Ovary (tissue), 3 donors: Measurements from ENCODE around the gene AMZ2.

Source experiments
- EP300 ChIP-seq: sonication (generic); formaldehyde crosslinking; IDR thresholded peaks from one replicate; pipeline ENCODE4 v1.6.1; 2017; ENCODE audit warnings: antibody characterized with exemption
- POLR2A ChIP-seq: fragments of 450-650 bp; IDR thresholded peaks from one replicate; pipeline ENCODE4 v1.6.1; 2017; ENCODE audit warnings: antibody characterized with exemption, mild to moderate bottlenecking, moderate library complexity
- TF ChIP-seq, protein P1 (sequence below), 3 donors: fragments of 450-650 bp in 2 of 3; fragments of 200-600 bp in 1 of 3; IDR thresholded peaks; one replicate each; pipeline versions ENCODE4 v1.5.1 to v1.8.0; 2016 to 2022; ENCODE audit warnings: antibody characterized with exemption in 3 of 3, mild to moderate bottlenecking in 1 of 3
- donor health status: DM: no; HTN: no; CAD: no.

DNA sequence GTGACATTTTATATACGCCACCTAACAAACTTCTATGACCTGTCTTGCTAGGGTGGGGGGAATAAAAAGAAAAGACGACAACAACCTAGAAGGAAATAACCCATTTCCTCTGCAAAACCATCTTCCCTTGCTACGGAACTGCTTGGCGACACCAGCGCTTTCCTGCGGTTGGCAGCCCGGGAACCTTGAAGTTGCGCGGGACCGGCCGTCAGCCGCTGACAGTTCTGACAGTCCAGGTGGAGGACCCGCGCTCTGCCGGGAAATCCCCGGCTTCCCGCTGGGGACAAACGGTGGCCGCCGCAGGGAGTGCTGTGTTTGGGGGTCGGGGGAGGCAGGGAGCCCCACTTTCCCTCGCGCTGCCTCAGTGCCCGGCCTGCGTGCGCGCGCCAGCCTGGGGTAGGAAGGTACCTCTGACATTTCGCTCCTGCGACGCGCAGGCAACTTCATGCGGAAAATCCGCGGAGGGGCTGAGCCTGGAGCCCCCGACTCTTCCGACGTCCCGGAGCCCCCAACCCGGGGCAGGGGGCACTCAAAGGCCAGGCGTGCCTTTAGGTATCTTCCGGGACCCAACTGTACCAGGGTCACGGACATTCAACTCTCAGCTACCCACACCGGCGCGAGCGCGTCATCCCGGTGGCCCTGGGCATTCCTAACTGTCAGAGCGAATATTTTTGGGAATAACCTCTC lies 42.6 kb downstream of the AMZ2 start:
- TF ChIP-seq, protein P1, sequence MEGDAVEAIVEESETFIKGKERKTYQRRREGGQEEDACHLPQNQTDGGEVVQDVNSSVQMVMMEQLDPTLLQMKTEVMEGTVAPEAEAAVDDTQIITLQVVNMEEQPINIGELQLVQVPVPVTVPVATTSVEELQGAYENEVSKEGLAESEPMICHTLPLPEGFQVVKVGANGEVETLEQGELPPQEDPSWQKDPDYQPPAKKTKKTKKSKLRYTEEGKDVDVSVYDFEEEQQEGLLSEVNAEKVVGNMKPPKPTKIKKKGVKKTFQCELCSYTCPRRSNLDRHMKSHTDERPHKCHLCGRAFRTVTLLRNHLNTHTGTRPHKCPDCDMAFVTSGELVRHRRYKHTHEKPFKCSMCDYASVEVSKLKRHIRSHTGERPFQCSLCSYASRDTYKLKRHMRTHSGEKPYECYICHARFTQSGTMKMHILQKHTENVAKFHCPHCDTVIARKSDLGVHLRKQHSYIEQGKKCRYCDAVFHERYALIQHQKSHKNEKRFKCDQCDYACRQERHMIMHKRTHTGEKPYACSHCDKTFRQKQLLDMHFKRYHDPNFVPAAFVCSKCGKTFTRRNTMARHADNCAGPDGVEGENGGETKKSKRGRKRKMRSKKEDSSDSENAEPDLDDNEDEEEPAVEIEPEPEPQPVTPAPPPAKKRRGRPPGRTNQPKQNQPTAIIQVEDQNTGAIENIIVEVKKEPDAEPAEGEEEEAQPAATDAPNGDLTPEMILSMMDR (IDR thresholded peaks at IDR 0.05): no peak
- TF ChIP-seq POLR2A (no peak), EP300 (no peak)
